ENCODE results near the gene KCNV2.

DNA sequence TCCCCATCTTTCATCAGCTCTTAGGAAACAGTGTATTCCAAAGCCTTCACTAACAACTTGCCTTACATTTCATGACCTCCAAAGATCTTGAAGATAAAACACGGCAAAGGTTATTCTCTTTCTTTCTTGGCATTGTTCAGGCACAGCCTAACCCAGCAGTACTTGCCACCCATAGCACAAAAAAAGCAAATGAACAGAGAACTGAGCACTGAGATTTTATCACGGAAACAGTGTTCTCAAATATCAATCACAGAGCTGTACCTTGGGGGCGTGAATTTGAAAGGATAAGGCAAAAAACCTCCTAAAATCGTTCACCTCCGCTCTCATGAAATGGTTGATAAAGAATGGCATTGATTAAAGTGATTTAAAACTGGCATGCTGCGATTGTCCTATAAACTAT lies 16.9 kb upstream of the KCNV2 start:
- TF ChIP-seq, protein P1, sequence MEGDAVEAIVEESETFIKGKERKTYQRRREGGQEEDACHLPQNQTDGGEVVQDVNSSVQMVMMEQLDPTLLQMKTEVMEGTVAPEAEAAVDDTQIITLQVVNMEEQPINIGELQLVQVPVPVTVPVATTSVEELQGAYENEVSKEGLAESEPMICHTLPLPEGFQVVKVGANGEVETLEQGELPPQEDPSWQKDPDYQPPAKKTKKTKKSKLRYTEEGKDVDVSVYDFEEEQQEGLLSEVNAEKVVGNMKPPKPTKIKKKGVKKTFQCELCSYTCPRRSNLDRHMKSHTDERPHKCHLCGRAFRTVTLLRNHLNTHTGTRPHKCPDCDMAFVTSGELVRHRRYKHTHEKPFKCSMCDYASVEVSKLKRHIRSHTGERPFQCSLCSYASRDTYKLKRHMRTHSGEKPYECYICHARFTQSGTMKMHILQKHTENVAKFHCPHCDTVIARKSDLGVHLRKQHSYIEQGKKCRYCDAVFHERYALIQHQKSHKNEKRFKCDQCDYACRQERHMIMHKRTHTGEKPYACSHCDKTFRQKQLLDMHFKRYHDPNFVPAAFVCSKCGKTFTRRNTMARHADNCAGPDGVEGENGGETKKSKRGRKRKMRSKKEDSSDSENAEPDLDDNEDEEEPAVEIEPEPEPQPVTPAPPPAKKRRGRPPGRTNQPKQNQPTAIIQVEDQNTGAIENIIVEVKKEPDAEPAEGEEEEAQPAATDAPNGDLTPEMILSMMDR (IDR thresholded peaks at IDR 0.05; ENCODE audit: low read length), result no peak
- no peak for TF ChIP-seq EZH2 (IDR thresholded peaks at IDR 0.05; ENCODE audit: borderline replicate concordance, low read length)

Data from OCI-LY1 (cell line).